ENCODE data around the gene SPI1.
"Not testable (repeated sequence)": the region's sequence is repeated elsewhere in the genome, so short reads cannot be mapped to it uniquely, and the experiment has no call there.

Gene SPI1

GRCh38 chr11:47317064-47317828, 61.1 kb downstream of the SPI1 start:
- no peaks in the 10 kb centered on the region for H3K9me3 ChIP-seq (ENCODE audit: low read length)
- H3K4me1 ChIP-seq (ENCODE audit: insufficient read depth, low read length), result no peaks in the 10 kb centered on the region
- no peak overlapping the region for H3K9ac ChIP-seq (ENCODE audit: low read length)
- H3K27me3 ChIP-seq (ENCODE audit: control insufficient read depth in 1 of 2, insufficient read depth in 2 of 2, low read length in 2 of 2), result no peaks in the 10 kb centered on the region
- H3K36me3 ChIP-seq (ENCODE audit: insufficient read depth, low read length), result peaks cover 20% of the 10 kb centered on the region
- H3K4me3 ChIP-seq (ENCODE audit: low read depth in 1 of 2, low read length in 2 of 2), result no peak overlapping the region
- no peak overlapping the region for H3K27ac ChIP-seq (ENCODE audit: low read depth, low read length)

- not testable (repeated sequence) for H3K27me3 ChIP-seq (ENCODE audit: control insufficient read depth in 1 of 2, insufficient read depth in 2 of 2, low read length in 2 of 2); H3K9me3 ChIP-seq (ENCODE audit: low read length); H3K4me3 ChIP-seq (ENCODE audit: low read depth in 1 of 2, low read length in 2 of 2); H3K9ac ChIP-seq (ENCODE audit: low read length); H3K27ac ChIP-seq (ENCODE audit: low read depth, low read length); H3K4me1 ChIP-seq (ENCODE audit: insufficient read depth, low read length)
- peaks cover 21% of the 10 kb centered on the region for H3K36me3 ChIP-seq (ENCODE audit: insufficient read depth, low read length)
These were observed 61.8 kb downstream of the SPI1 start for GRCh38 chr11:47316501-47316900.

- Histone ChIP-seq H3K27ac (ENCODE audit: low read depth, low read length) (no peak overlapping the region), H3K9me3 (ENCODE audit: low read length) (no peaks in the 10 kb centered on the region), H3K36me3 (ENCODE audit: insufficient read depth, low read length) (peaks cover 27% of the 10 kb centered on the region), H3K4me1 (ENCODE audit: insufficient read depth, low read length) (no peaks in the 10 kb centered on the region), H3K4me3 (ENCODE audit: low read depth in 1 of 2, low read length in 2 of 2) (no peak overlapping the region), H3K9ac (ENCODE audit: low read length) (no peak overlapping the region), H3K27me3 (ENCODE audit: control insufficient read depth in 1 of 2, insufficient read depth in 2 of 2, low read length in 2 of 2) (no peaks in the 10 kb centered on the region)
These were observed 63.4 kb downstream of the SPI1 start for GRCh38 chr11:47314992-47315391.

GRCh38 chr11:47308050-47308823, 70.1 kb downstream of the SPI1 start:
- Histone ChIP-seq H3K9me3 (ENCODE audit: low read length) (no peaks in the 10 kb centered on the region), H3K4me3 (ENCODE audit: low read depth in 1 of 2, low read length in 2 of 2) (no peak overlapping the region), H3K4me1 (ENCODE audit: insufficient read depth, low read length) (no peaks in the 10 kb centered on the region), H3K36me3 (ENCODE audit: insufficient read depth, low read length) (peaks cover 68% of the 10 kb centered on the region), H3K27me3 (ENCODE audit: control insufficient read depth in 1 of 2, insufficient read depth in 2 of 2, low read length in 2 of 2) (no peaks in the 10 kb centered on the region), H3K9ac (ENCODE audit: low read length) (no peak overlapping the region), H3K27ac (ENCODE audit: low read depth, low read length) (no peak overlapping the region)

- Histone ChIP-seq H3K4me3 (ENCODE audit: low read depth in 1 of 2, low read length in 2 of 2) (no peak overlapping the region), H3K27me3 (ENCODE audit: control insufficient read depth in 1 of 2, insufficient read depth in 2 of 2, low read length in 2 of 2) (no peaks in the 10 kb centered on the region), H3K4me1 (ENCODE audit: insufficient read depth, low read length) (no peaks in the 10 kb centered on the region), H3K9me3 (ENCODE audit: low read length) (no peaks in the 10 kb centered on the region), H3K36me3 (ENCODE audit: insufficient read depth, low read length) (peaks cover 67% of the 10 kb centered on the region), H3K9ac (ENCODE audit: low read length) (no peak overlapping the region), H3K27ac (ENCODE audit: low read depth, low read length) (no peak overlapping the region)
These were observed 71.9 kb downstream of the SPI1 start for GRCh38 chr11:47306484-47306844.

GRCh38 chr11:47305734-47306483, 72.4 kb downstream of the SPI1 start:
- Histone ChIP-seq H3K4me3 (ENCODE audit: low read depth in 1 of 2, low read length in 2 of 2) (no peak overlapping the region), H3K9ac (ENCODE audit: low read length) (no peak overlapping the region), H3K27me3 (ENCODE audit: control insufficient read depth in 1 of 2, insufficient read depth in 2 of 2, low read length in 2 of 2) (no peaks in the 10 kb centered on the region), H3K27ac (ENCODE audit: low read depth, low read length) (no peak overlapping the region), H3K9me3 (ENCODE audit: low read length) (no peaks in the 10 kb centered on the region), H3K36me3 (ENCODE audit: insufficient read depth, low read length) (peaks cover 61% of the 10 kb centered on the region), H3K4me1 (ENCODE audit: insufficient read depth, low read length) (no peaks in the 10 kb centered on the region)

Measured in muscle layer of colon (tissue), 2 donors.